Loucy (cell line): ENCODE measurements around the gene ARMH3.

Experiments used
- H2AFZ ChIP-seq: fragments of 200-600 bp; sonication (generic); 2 replicates; pipeline ENCODE4 v1.6.0; 2016; ENCODE audit warnings: antibody characterized with exemption, mild to moderate bottlenecking, low read length, moderate library complexity
- H3F3A ChIP-seq: fragments of 200-600 bp; 2 replicates; pipeline ENCODE4 v1.6.0; 2016; ENCODE audit warnings: antibody characterized with exemption, low read depth, mild to moderate bottlenecking
- H3K27me3 ChIP-seq: fragments of 200-600 bp; sonication (generic); 2 replicates; pipeline ENCODE4 v1.6.1; 2014; ENCODE audit warnings: low read length, mild to moderate bottlenecking; ENCODE audit not compliant: insufficient read depth, poor library complexity, severe bottlenecking
- H3K36me3 ChIP-seq: fragments of 200-600 bp; sonication (generic); 2 replicates; pipeline ENCODE4 v1.6.1; 2016; ENCODE audit warnings: low read length; ENCODE audit not compliant: insufficient read depth
- H3K4me1 ChIP-seq: fragments of 200-600 bp; sonication (generic); 2 replicates; pipeline ENCODE4 v1.5.1; 2014; ENCODE audit warnings: low read length, mild to moderate bottlenecking; ENCODE audit not compliant: insufficient read depth, poor library complexity, severe bottlenecking
- H3K4me2 ChIP-seq: fragments of 200-600 bp; sonication (generic); 2 replicates; pipeline ENCODE4 v1.6.0; 2014; ENCODE audit warnings: antibody characterized with exemption, low read length, low read depth, mild to moderate bottlenecking; ENCODE audit not compliant: poor library complexity, severe bottlenecking
- H3K4me3 ChIP-seq: fragments of 200-600 bp; sonication (generic); 2 replicates; pipeline ENCODE4 v1.5.1; 2014; ENCODE audit warnings: low read length, mild to moderate bottlenecking, mixed read lengths; ENCODE audit not compliant: poor library complexity, severe bottlenecking
- H3K79me2 ChIP-seq: fragments of 200-600 bp; sonication (generic); 2 replicates; pipeline ENCODE4 v1.6.1; 2014; ENCODE audit warnings: low read length; ENCODE audit not compliant: insufficient read depth
- H3K9ac ChIP-seq: fragments of 200-600 bp; sonication (generic); 2 replicates; pipeline ENCODE4 v1.6.0; 2014; ENCODE audit warnings: mild to moderate bottlenecking, low read depth, low read length, moderate library complexity; ENCODE audit not compliant: poor library complexity, severe bottlenecking
- H3K9me2 ChIP-seq: fragments of 200-600 bp; sonication (generic); replicated peaks from 2 replicates; pipeline ENCODE4 v1.6.1; 2016; ENCODE audit warnings: low read depth, low read length, mixed read lengths
- H3K9me3 ChIP-seq: fragments of 200-600 bp; sonication (generic); 2 replicates; pipeline ENCODE4 v1.6.1; 2014; ENCODE audit warnings: mild to moderate bottlenecking, antibody characterized with exemption, low read length, low read depth; ENCODE audit not compliant: insufficient read depth
- H4K20me1 ChIP-seq: fragments of 200-600 bp; sonication (generic); 2 replicates; pipeline ENCODE4 v1.6.0; 2014; ENCODE audit warnings: antibody characterized with exemption, low read length, mild to moderate bottlenecking; ENCODE audit not compliant: insufficient read depth, poor library complexity, severe bottlenecking
- EZH2phosphoT487 ChIP-seq: fragments of 200-600 bp; IDR thresholded peaks from 2 replicates; pipeline ENCODE4 v1.6.1; 2018; ENCODE audit warnings: antibody characterized with exemption, mild to moderate bottlenecking, moderate library complexity, borderline replicate concordance
- TF ChIP-seq, protein P1 (sequence below): fragments of 200-600 bp; sonication (generic); conservative IDR thresholded peaks from 2 replicates; pipeline ENCODE4 v1.5.1; 2014; ENCODE audit warnings: mild to moderate bottlenecking, antibody characterized with exemption, low read length

ARMH3 gene

GRCh38 chr10:101857802-101858476, 198.0 kb downstream of the ARMH3 start:
- Histone ChIP-seq H4K20me1 (no peaks in the 10 kb centered on the region), H3K4me2 (no peak overlapping the region), H3K36me3 (peaks cover 14% of the 10 kb centered on the region; the same call in 1 of the 2 replicates), H3K79me2 (no peaks in the 10 kb centered on the region), H3K27me3 (no peaks in the 10 kb centered on the region), H3K4me1 (peaks cover 23% of the 10 kb centered on the region), H3K9me2 (no peaks in the 10 kb centered on the region), H3F3A (peaks cover 3% of the 10 kb centered on the region; the same call in 1 of the 2 replicates), H3K9me3 (peaks cover 11% of the 10 kb centered on the region; the same call in 1 of the 2 replicates), H3K4me3 (no peak overlapping the region), H2AFZ (no peak overlapping the region), H3K9ac (no peak overlapping the region)
- TF ChIP-seq, protein P1, sequence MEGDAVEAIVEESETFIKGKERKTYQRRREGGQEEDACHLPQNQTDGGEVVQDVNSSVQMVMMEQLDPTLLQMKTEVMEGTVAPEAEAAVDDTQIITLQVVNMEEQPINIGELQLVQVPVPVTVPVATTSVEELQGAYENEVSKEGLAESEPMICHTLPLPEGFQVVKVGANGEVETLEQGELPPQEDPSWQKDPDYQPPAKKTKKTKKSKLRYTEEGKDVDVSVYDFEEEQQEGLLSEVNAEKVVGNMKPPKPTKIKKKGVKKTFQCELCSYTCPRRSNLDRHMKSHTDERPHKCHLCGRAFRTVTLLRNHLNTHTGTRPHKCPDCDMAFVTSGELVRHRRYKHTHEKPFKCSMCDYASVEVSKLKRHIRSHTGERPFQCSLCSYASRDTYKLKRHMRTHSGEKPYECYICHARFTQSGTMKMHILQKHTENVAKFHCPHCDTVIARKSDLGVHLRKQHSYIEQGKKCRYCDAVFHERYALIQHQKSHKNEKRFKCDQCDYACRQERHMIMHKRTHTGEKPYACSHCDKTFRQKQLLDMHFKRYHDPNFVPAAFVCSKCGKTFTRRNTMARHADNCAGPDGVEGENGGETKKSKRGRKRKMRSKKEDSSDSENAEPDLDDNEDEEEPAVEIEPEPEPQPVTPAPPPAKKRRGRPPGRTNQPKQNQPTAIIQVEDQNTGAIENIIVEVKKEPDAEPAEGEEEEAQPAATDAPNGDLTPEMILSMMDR, result no peak
- no peak for TF ChIP-seq EZH2phosphoT487

- peaks cover 23% of the 10 kb centered on the region for H3K4me1 ChIP-seq
- H3K79me2 ChIP-seq, result no peaks in the 10 kb centered on the region
- H3K4me2 ChIP-seq, result no peak overlapping the region
- peaks cover 3% of the 10 kb centered on the region; the same call in 1 of the 2 replicates for H3F3A ChIP-seq
- 0 out of 2 replicates have a peak, but pooled peaks cover 7% of the 10 kb centered on the region for H3K36me3 ChIP-seq
- H3K27me3 ChIP-seq, result no peaks in the 10 kb centered on the region
- no peak overlapping the region for H3K9ac ChIP-seq
- H3K9me2 ChIP-seq, result no peaks in the 10 kb centered on the region
- peaks cover 11% of the 10 kb centered on the region; the same call in 1 of the 2 replicates for H3K9me3 ChIP-seq
- no peak overlapping the region for H3K4me3 ChIP-seq
- H2AFZ ChIP-seq, result no peak overlapping the region
- no peak for TF ChIP-seq EZH2phosphoT487
- TF ChIP-seq, protein P1, result no peak
- H4K20me1 ChIP-seq, result no peaks in the 10 kb centered on the region
Observed at GRCh38 chr10:101856626-101857025, 199.3 kb downstream of the ARMH3 start.

- H3K9me2 ChIP-seq, result no peaks in the 10 kb centered on the region
- H3K79me2 ChIP-seq, result no peaks in the 10 kb centered on the region
- H3K9me3 ChIP-seq, result no peaks in the 10 kb centered on the region
- peaks cover 11% of the 10 kb centered on the region for H3K4me1 ChIP-seq
- no peaks in the 10 kb centered on the region for H4K20me1 ChIP-seq
- H2AFZ ChIP-seq, result no peak overlapping the region
- H3K27me3 ChIP-seq, result no peaks in the 10 kb centered on the region
- no peak overlapping the region for H3K4me2 ChIP-seq
- peaks cover 6% of the 10 kb centered on the region; the same call in 1 of the 2 replicates for H3K36me3 ChIP-seq
- no peak overlapping the region for H3K4me3 ChIP-seq
- TF ChIP-seq, protein P1, result no peak
- no peak for TF ChIP-seq EZH2phosphoT487
- no peaks in the 10 kb centered on the region for H3F3A ChIP-seq
- H3K9ac ChIP-seq, result no peak overlapping the region
Observed at GRCh38 chr10:101851411-101852116, 204.4 kb downstream of the ARMH3 start.
